Breast epithelium (tissue), 4 donors: Measurements from ENCODE around the gene RNF7. TPM values are rescaled to one million over a fixed set of nuclear protein-coding genes. Genes with fewer than 3 reads are reported as not detected.

Source experiments
- DNase-seq, 2 donors: peaks; one replicate each; pipeline ENCODE4 v3.0.0-alpha.2; 2019; ENCODE audit warnings: low spot score in 2 of 2
- H3K27ac ChIP-seq, 2 donors: fragments of 200-600 bp; sonication (generic) in 1 of 2; one replicate each; pipeline ENCODE4 v1.5.1; 2016 to 2019; ENCODE audit warnings: mild to moderate bottlenecking in 1 of 2
- H3K27me3 ChIP-seq, 2 donors: fragments of 200-600 bp; sonication (generic) in 1 of 2; one replicate each; pipeline versions ENCODE4 v1.5.1 to v1.6.0; 2017 to 2019; ENCODE audit warnings: control low read depth in 1 of 2, mild to moderate bottlenecking in 1 of 2
- H3K36me3 ChIP-seq: fragments of 200-600 bp; one replicate; pipeline ENCODE4 v1.5.1; 2019
- H3K4me1 ChIP-seq, 2 donors: fragments of 200-600 bp; sonication (generic); one replicate each; pipeline ENCODE4 v1.5.1; 2016 to 2019; ENCODE audit warnings: control low read depth in 1 of 2
- H3K4me3 ChIP-seq, 3 donors: fragments of 200-600 bp; sonication (generic); 1 replicate in 2 of 3; 2 replicates in 1 of 3; pipeline ENCODE4 v1.5.1; 2016 to 2019; ENCODE audit warnings: mild to moderate bottlenecking in 3 of 3, moderate library complexity in 2 of 3
- H3K9me3 ChIP-seq, 2 donors: fragments of 200-600 bp; sonication (generic) in 1 of 2; one replicate each; pipeline ENCODE4 v1.5.1; 2016 to 2019; ENCODE audit warnings: control low read depth in 1 of 2
- CTCF ChIP-seq, 3 donors: fragments of 450-650 bp; IDR thresholded peaks; one replicate each; pipeline ENCODE4 v1.5.1; 2016 to 2017; ENCODE audit warnings: antibody characterized with exemption in 3 of 3, mild to moderate bottlenecking in 3 of 3, moderate library complexity in 3 of 3
- POLR2A ChIP-seq: fragments of 450-650 bp; IDR thresholded peaks from one replicate; pipeline ENCODE4 v1.6.1; 2016; ENCODE audit warnings: antibody characterized with exemption, mild to moderate bottlenecking, moderate library complexity
- POLR2AphosphoS5 ChIP-seq, 3 donors: sonication (generic); formaldehyde crosslinking; IDR thresholded peaks; one replicate each; pipeline ENCODE4 v1.6.1; 2017; ENCODE audit warnings: antibody characterized with exemption in 3 of 3
- intact Hi-C: fragments of 100-400 bp; cut with DNase I; formaldehyde crosslinking; loops from one replicate; pipeline ENCODE4 v1.15.1; 2023; ENCODE audit warnings: low total_unique reads
- total RNA-seq, 3 donors: library from RNA; depleted of rRNA; stranded (reverse); fragments of >200 nt; gene quantifications; one replicate each; pipeline ENCODE4 v1.1.0, GENCODE V29; 2016

Gene RNF7
- total RNA-seq, 3 donors from 2014 or later, result 80.5 to 101 (median 86.8) TPM

DNA sequence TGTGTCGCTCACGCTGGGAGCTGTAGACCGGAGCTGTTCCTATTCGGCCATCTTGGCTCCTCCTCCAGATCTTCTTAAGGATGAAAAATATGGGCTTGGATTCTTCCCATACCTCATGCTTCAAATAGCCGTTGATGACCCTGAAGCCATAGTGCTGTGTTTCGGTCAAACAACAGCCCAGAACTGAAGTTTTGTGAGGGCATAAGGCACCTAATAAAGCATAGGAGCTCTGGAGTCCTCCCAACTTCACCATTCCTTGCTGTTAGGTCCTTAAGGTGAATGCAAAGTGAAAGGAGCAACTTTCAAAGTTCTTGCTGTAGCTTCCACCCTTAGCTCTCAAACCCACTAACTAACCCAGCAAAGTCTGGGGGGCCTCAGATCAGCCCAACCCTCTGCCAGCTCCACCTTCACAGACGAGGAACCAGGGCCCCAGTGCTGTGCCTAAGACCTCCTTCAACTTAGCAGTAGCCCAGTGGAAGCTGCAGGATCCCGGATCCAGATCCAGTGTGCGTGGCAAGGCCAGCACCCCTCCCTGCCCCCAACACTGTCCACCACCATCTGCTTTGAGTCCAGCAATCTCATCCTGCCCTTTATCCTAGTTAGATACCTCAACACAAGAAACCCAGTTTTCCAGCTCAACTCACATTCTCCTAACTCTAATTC, 25.1 kb downstream of the RNF7 start, which contains the start of gene GRK7:
GRK7 (plus strand) TSS at position 321 of the 663 bp plus-strand sequence. CDS start 14,877 bp downstream, outside the sequence.
- H3K9me3 ChIP-seq, result no peaks in the 10 kb centered on the region
- H3K4me3 ChIP-seq, result no peak within 1 kb of the TSS
- intact Hi-C loops, result no loop called here
- H3K27ac ChIP-seq, result no peak within 1 kb of the TSS
- no peaks in the 10 kb centered on the region for H3K4me1 ChIP-seq
- H3K27me3 ChIP-seq, result no peaks in the 10 kb centered on the region
- H3K36me3 ChIP-seq, result no peaks in the 10 kb centered on the region
- no peak for TF ChIP-seq CTCF (IDR thresholded peaks at IDR 0.05)
- TF ChIP-seq POLR2AphosphoS5 (IDR thresholded peaks at IDR 0.05), result no peak
- no peak for DNase-seq

- Histone ChIP-seq H3K4me3 (no peak overlapping the region), H3K4me1 (no peaks in the 10 kb centered on the region), H3K27ac (no peak overlapping the region), H3K36me3 (no peaks in the 10 kb centered on the region), H3K27me3 (no peaks in the 10 kb centered on the region), H3K9me3 (no peaks in the 10 kb centered on the region)
- intact Hi-C loops, result no loop called here
- no peak for TF ChIP-seq POLR2A
- TF ChIP-seq POLR2AphosphoS5 (IDR thresholded peaks at IDR 0.05), result no peak
- TF ChIP-seq CTCF (IDR thresholded peaks at IDR 0.05), result no peak
- DNase-seq, result no peak
Measured at GRCh38 chr3:141764045-141764444, 25.9 kb downstream of the RNF7 start.

DNA sequence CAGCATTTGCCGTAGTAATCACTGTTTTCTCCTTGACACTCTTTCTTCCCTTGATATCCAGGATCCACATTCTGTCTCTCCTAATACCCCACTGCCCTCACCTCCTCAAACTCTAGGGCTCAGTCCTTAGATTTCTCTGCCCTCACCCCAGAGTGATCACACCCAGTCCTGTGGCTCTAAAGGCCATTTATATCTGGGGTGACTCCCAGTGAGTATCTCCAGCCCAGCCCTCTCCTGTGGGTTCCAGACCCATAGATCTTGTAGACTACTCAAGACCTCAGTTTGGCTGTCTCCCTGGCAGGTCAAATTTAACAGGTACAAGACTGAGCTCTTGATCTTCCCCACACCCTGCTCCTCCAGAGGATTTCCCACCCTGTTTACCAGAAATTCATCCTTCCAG, 26.4 kb downstream of the RNF7 start:
- Histone ChIP-seq H3K9me3 (no peaks in the 10 kb centered on the region), H3K27ac (no peak overlapping the region), H3K27me3 (no peaks in the 10 kb centered on the region), H3K4me1 (no peaks in the 10 kb centered on the region), H3K36me3 (no peaks in the 10 kb centered on the region), H3K4me3 (no peak overlapping the region)
- no peak for DNase-seq
- intact Hi-C loops, result no loop called here
- TF ChIP-seq CTCF (IDR thresholded peaks at IDR 0.05) (no peak), POLR2A (no peak), POLR2AphosphoS5 (IDR thresholded peaks at IDR 0.05) (no peak)

DNA sequence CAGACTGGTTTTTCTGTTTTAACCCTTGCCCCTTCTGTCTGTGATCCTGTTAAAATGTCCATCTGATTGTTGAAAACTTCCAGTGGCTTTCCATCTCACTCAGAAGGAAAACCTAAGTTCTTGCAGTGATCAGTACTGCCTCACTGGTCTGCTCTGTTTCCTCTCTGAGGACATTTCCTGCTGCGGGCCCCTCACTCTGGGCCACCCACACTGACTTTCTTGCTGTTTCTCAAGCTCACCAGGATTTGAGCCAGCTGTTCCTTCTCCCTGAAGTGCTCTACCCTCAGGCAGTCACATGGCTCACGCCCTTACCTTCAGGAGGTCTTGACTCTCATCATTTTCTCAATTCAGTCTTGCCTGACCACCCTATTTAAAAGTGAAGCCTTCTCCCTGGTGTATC, 26.9 kb downstream of the RNF7 start:
- no peak for DNase-seq
- intact Hi-C loops, result no loop called here
- H3K9me3 ChIP-seq, result no peaks in the 10 kb centered on the region
- H3K4me3 ChIP-seq, result no peak overlapping the region
- no peaks in the 10 kb centered on the region for H3K27me3 ChIP-seq
- no peak overlapping the region for H3K27ac ChIP-seq
- H3K36me3 ChIP-seq, result no peaks in the 10 kb centered on the region
- TF ChIP-seq CTCF (IDR thresholded peaks at IDR 0.05) (no peak), POLR2AphosphoS5 (IDR thresholded peaks at IDR 0.05) (no peak), POLR2A (no peak)
- no peaks in the 10 kb centered on the region for H3K4me1 ChIP-seq

DNA sequence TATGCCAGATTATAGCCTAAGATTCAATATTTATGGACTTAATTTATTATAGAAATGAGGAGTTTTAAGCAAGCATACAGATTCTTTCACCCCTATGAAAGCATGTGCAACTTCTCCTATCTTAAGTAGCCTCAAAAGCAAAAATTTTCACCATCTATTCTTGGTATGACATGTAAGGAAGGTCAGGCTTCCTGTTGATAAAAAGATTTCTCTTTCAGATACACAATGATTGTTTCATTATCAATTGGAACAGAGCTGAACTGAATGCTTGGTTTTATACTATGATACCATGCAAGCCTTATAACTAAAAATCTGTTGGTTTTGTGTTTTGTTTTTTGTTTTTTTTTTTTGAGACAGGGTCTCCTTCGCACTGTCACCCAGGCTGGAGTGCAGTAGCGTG, 29.0 kb downstream of the RNF7 start:
- no peak overlapping the region for H3K4me3 ChIP-seq
- no peaks in the 10 kb centered on the region for H3K9me3 ChIP-seq
- TF ChIP-seq POLR2AphosphoS5 (IDR thresholded peaks at IDR 0.05), result no peak
- no peak for TF ChIP-seq CTCF (IDR thresholded peaks at IDR 0.05)
- TF ChIP-seq POLR2A, result no peak
- no peaks in the 10 kb centered on the region for H3K4me1 ChIP-seq
- no peak for DNase-seq
- H3K36me3 ChIP-seq, result no peaks in the 10 kb centered on the region
- intact Hi-C loops, result no loop called here
- H3K27me3 ChIP-seq, result no peaks in the 10 kb centered on the region
- H3K27ac ChIP-seq, result no peak overlapping the region
